GM19452 (cell line): ENCODE data around the gene AMOT.

Experiments
- ATAC-seq: cut with Tn5 transposase; IDR thresholded peaks from one replicate; pipeline ENCODE4 v1.9.1; 2021; ENCODE audit not compliant: unreplicated experiment

Gene AMOT

DNA sequence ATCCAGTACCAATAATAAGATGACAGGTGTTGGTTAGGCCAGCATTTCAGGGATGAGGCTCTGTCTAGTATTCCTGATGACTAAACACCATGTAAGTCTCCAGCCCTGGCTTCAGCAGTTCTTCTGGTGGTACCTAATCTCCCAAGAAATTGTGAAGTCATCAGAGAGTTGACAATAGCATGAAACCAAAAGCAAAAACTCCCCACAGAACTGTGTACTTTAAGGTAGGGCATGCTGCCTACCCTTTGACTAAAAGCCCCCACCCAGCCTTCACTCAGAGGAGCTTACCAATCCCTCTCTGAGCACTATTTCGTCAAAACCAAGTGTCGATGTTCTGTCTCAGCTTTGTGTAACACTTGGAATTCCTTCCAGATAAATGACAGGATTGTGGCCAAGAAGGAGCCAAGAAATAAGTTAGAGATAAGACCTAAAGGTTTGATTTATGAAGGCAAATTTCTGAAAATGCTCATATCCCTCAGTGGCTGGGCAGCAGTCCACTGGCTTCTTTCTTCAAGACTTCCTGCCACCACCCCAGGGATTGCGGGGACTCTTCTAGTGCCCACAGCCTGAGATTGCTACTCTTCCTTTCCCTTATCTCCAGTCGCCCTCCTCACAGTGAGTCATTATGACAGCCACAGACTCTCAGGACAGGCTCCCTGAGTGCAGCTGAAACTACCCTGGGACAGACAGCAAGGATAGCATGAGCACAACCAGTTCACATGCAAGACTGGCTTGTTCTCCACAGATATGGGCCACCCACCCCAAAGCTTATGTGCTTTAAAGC lies 93.6 kb downstream of the AMOT start:
- no peak for ATAC-seq

DNA sequence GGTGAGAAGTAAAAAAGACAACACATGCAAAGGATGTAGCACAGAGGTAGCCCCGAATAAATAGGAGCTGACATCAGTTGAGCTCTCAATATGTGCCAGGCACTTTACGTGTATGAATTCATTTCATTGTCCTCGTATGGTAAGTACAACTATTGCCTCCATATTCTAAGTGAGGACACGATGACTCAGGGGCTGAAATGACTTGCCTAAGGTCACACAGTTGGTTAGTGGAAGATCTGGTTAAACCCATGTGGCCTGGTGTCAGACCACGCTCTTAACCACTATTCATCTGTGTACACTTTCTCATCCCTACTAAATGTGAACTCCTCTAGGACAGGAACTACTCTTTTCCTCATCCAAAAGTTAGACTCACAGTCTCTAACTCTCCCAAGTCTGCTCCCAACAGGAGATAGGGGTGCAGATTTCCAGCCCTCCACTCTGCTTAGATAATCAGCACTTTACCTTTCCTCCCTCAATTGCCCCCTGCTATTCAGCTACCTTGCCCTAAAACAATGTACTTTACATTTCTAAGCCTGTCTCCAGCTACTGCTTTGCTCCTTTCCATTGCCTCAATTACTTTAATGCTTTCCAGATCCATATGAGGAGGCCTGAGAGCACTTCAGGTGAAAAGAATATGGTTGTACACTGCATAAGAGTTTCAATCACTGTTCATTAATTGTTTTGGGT lies 102.1 kb downstream of the AMOT start:
- peak; percentile 66 for ATAC-seq

DNA sequence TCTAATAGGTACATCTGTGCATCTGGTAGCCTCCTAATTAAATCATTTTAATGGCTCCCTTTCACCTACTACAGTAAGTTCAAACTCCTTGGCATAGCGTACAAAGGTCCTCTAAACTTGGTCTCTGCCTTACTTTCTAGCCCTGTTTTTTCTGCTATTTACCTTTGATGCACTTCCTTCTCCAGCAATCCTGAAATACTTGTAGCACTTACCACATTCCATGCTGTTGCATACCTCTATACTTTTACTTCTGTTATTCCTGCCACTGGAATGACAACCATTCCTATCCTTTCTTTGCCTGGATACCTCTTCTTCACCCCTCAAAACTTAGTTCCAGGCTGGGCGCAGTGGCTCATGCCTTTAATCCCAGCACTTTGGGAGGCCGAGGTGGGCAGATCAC lies 104.3 kb downstream of the AMOT start:
- ATAC-seq = no peak

DNA sequence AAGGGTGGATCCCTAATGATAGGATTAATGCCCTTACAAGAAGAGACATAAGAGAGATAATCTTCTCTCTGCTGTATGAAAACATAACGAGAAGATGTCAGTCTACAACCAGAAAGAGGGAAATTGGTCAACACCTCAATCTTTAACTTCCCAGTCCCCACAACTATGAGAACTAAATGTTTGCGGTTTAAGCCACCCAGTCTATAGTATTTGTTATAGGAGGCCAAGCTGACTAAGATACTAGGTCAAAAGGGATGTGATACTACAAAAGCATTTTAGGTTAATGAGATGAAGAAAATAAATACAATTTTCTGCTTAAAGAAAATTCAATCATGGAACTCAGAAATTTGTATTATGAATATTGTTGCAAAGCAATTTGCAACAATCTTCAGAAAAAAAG lies 105.5 kb downstream of the AMOT start:
- ATAC-seq = no peak

DNA sequence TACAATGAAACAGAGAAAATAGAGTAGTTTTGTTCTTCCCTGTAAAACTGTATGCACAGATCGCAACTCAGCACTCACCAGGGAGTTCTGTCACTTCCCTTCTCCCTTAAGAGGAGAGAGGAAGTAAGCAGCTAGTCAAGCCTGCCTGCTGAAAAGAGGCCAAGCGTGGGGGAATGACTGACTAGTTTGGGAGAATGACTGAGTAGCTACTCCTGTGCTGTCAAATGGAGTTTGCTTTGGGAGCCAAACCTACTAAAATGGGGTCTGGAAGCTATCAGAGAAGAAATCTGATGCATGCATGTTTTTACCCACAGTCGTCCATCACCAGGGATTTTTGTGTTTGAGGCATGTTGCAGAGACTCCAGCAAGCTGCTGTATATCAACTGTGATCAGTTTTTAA lies 106.3 kb downstream of the AMOT start:
- ATAC-seq = no peak

DNA sequence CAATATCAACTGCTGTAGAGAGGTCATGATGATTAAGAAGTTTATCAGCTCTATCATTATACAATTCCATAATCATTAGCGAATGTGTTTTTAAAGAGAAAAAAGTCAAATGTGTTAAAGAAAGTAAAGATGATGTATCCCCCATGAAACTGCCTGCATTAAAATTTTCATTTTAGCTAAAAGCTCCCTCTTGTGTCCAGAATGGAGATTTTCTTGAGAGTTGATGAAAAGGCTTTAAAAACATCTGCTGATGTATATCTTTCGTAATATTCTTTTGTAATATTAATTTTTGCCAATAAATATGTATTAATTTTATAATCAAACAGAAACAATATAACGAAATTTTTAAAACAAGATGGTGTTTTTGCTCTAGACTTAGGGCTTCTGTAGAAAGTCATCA lies 108.8 kb downstream of the AMOT start:
- no peak for ATAC-seq
